Stimulated activated CD4-positive, alpha-beta T cell treated with anti-CD3 and anti-CD28 coated beads, Interleukin-4, amount 100 ng/mL, for 24 hours (primary cell): ENCODE results near the gene ISG20.
A peak's percentile ranks its signal among the peaks of the same experiment; 100 is the strongest.
"Not testable (repeated sequence)": the region's sequence is repeated elsewhere in the genome, so short reads cannot be mapped to it uniquely, and the experiment has no call there.

ENCODE experiments used
- DNase-seq: peaks from one replicate; pipeline ENCODE4 v3.0.0-alpha.2; 2020

The ISG20 gene

DNA sequence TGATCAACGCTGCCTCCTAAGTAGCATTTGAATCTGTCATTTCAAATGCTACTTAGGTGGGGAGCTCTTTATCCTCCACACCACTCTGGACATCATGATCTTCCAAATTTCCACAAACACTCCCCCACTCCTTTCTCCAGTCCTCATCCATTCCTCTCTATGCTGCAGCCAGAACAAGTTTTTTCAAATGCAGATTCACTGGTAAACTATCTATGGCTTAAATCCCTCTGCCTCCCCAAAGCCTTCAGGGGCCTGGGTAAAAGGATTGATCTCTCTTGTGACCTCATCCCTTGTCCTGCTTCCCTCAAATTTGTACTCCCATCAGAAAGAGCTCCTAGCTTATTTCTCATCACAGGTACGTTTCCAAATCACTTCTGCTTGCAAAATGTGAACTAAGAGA lies 19.0 kb upstream of the ISG20 start:
- DNase-seq: no peak

DNA sequence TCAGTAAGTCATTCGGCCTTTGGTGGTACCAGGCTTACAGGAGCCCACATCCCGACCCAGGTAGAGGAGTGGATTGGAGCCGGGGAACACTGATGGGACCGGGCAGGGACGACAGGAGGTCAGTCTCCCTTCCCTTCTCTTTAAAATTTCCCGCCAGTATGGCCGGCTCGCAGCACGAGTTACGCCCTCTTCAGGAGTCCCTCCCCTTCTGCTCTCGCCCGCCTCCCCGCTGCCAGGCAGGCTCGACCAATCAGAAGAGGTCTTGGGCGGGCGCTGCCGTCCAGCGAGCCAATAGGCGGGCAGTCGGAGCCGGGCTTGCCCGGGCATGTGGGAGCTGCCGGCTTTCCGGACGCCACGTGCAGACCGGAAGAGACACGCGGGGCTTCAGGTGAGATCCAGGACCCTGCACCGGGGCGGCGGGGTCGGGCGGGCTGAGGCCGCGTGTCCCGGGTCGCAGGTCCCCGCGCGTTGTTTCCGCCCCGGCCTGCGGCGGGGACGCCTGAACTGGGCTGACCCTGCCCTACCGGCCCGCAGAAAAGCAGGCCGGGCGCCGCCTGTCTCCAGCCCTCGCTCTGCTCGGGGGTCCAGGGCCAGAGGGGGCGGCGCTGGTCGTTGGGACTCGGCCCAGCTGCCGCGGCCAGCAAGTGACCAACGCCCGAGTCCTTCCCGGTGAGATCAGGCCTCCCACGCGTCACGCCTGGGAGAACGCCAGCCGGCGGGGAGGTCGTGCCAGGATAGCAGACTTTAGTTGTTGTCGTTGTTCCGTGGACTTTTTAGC lies 17.6 kb upstream of the ISG20 start, which contains the start of gene AEN:
TSS of gene AEN (plus strand) at position 346 of the 778 bp plus-strand sequence. CDS start 4,870 bp downstream, outside the sequence.
- DNase-seq: peak; percentile 96

DNA sequence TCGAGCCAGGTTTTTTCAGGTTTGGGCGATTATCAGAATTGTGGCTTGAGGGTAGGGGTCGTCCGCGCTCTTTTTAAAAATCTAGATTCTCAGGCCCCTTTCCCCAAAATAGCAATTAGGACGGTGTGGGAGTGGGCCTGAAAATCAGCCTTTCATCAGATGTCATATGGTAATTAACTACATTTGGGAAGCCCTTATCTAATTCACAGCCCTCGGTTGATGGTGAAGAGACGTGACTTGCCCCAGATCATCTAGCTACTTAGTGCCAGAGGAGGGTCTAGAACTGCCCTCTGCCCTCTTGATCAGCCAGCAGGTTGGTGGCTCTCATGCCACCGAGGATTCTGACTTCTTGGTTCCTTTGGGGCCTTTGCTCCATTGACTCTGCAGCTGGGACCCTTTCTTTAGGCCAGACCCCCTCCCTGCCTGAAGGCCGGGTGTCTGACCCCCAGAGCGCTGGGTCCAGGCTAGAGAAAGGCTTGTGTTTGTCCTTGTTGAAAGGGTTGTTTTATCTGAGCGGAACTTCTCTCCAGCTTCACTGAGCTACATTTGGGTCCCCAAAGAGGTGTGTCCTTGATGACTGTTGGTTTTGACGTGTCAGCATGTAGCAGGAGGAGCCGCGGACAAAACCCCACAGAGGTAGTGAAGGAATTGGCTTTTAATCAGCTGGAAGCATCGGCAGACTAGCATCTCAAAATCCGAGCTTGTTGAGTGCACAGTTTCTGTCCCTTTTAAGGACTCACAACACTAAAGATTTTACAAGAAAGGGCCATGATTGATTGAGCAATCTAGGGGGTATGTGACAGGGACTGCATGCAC lies 16.8 kb upstream of the ISG20 start:
- DNase-seq: peak; percentile 64

DNA sequence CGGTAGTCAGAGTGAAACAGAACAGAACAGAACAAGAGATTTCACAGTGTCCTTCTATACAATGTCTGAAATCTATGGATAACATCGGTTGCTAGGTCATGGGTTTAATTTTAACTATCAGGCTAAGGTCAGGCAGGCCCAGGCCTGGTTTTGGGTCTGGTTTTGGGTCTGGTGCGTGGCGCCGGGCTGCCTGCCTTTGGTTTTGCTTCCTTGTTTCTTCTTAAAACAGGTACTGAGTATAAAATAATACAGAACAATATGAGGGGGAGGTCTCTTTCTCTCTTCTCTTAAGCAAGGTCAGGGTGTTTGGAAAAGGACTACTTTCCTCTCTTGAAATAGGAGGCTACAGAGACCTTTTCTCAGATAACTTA lies 16.2 kb upstream of the ISG20 start:
- DNase-seq: no peak

DNA sequence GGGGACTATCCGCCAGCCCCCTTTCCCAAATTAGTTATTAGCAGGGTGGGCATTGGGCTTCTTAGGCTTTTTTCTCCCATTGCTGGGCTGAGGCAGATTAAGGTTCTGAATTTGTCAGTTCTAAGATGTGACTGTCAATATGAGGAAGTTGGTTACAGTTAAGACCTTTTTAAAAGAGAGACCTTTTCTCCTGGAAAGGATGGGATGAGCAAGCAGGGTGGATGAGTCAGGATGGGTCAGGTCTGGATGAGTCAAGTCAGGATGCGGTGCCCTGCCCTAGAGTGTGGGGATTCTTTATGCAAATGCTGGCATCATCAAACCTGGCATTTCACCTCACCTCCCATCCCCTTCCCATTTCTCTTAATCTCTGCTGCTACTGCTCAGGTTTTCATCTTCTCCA lies 15.8 kb upstream of the ISG20 start:
- peak; percentile 81 for DNase-seq

DNA sequence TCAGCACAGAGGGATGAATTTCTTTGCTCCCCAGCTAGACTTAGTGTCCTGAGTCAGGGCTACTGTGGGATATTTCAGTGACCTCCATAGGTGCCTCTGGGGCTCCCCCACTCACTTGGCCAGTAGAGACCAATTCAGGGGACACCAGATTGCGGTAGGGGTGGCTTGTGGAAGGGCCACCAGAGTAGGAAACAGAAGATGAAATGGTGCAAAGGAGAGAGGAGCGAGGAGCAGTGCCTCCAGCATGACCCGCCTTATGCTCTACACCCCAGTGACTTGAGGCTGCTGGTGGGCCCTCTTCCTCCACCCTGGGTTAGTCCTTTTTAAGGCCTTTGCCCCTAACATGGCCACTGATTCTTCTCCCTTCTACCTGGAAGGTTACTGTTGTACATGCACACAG lies 15.2 kb upstream of the ISG20 start:
- no peak for DNase-seq

- DNase-seq: peak; percentile 25
Observed at GRCh38 chr15:88624156-88624970, 14.5 kb upstream of the ISG20 start.

GRCh38 chr15:88624971-88625490 lies 13.8 kb upstream of the ISG20 start:
- DNase-seq: no peak

DNA sequence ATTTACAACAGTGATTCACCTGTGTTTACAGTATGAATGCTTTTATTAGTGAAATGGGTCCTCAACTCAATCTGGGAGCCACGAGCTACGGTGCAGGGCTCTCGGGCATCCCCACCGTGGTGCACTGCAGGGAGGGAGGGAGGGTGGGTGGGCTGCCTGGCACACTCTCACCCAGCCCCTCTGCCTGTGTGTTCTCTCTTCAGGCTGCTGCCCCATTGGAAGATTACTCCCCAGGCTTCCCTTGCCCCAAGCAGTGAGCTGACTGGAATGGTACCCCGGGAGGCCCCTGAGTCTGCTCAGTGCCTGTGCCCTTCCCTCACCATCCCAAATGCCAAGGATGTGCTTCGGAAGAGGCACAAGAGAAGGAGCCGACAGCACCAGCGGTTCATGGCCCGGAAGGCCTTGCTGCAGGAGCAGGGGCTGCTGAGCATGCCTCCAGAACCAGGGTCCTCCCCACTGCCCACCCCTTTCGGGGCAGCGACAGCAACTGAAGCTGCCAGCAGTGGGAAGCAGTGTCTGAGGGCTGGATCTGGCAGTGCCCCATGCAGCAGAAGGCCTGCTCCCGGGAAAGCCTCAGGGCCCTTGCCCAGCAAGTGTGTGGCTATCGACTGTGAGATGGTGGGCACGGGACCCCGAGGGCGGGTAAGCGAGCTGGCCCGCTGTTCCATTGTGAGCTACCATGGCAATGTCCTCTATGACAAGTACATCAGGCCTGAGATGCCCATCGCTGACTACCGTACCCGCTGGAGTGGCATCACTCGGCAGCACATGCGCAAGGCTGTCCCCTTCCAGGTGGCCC lies 12.7 kb upstream of the ISG20 start:
- DNase-seq: no peak

DNA sequence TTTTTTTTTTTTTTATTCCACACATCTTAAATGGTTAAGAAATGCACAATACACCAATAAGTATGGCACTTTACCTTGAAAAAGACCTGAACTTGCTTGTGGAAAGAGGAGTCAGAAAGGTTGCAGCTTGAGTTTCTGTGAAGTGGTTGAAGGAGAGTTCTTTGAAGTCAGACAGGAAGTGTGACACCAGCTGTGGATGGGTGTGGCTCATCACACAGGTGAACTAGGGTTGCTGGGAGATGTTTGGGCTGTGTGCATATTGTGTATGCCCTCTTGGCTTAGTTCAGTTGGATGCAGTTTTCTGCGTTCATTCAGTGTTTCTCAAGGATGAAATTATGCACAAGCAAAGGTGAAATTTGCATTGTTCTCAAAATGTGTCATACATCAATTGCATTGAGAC lies 11.4 kb upstream of the ISG20 start:
- peak; percentile 62 for DNase-seq

GRCh38 chr15:88628018-88628654 lies 10.7 kb upstream of the ISG20 start:
- no peak for DNase-seq

GRCh38 chr15:88629071-88629470 lies 9.7 kb upstream of the ISG20 start:
- DNase-seq: no peak

DNA sequence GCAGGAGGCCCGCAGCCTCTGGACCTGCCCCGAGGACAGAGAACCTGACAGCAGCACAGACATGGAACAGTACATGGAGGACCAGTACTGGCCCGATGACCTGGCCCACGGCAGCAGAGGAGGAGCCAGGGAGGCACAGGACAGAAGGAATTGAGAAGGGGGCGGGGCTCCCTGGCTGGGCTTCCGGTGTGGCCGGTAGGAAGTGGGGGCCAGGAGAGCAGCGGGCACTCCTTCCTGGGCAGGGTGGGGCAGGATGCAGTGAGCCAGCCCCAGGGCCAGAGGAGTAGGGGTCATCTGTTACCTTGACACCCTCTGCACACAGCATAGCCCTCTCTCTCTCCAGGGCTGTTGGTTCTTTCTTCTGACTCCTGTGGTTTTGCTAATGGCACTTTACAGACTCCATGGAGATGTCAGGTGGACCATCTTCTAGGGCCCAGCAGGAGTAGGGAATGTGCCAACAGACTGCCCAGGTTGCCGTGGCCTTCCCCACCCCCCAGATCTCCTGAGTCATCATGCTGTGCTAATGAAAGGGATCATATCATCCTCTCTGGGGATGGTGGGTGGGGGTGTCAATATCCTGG lies 8.6 kb upstream of the ISG20 start:
- no peak for DNase-seq

DNA sequence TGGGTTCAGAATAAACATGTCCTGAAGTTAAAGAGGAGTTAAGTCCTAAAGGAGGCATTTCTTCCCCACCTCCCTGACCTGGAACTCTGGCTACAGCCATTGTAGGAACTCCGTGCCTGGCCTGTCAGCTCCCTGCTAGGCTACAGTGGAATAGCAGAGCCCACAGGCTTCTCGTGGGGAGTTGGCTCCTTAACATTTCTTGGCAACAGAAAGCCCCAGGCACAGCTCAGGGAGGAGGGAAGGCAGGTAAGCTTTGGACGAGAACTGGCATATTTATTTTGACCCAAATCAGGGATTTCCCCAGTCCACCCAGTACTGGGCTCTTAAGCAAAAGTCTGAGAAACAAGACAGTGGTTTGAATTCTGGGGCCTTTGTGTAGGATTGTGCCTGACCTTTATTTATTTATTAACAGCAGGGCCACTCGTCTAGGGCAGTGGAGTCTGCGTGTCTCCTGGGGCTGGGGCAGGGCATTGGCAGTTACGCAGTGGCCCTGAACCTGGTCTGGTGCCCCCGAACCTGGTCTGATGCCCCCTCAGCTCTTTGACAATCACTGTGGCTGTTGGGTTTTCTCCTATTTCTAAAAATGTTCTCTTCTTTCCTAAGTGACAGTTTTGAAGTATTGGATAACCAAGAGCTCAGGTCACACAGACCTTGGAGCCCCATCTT lies 7.9 kb upstream of the ISG20 start:
- no peak for DNase-seq

DNA sequence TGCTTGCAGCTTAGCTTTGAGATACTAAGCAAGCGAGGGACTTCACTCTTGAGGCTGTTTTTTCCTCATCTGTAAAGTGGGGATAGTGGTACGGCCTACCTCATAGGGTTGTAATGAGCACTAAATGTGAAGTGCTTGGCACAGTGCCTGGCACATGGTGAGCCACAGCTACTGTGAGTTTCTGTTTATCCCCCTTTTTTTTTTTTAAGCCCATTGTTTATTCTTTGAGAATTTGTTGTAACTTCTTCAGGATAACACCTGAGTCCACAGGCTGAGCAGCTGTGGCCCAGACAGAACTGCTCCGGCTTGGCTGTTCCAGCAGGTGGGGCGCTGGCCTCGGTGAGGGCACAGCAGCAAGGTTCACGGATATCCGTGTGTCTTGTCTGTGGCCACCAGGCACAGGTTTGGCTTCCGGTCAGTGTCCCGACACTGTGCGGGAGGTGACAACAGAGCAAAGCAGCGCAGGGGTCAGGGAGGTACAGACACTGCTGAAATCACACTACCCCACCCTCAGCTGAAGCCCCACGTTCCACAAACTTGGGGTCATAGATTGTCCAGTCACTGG lies 7.3 kb upstream of the ISG20 start:
- no peak for DNase-seq

- not testable (repeated sequence) for DNase-seq
Observed at GRCh38 chr15:88632797-88633196, 6.0 kb upstream of the ISG20 start.

DNA sequence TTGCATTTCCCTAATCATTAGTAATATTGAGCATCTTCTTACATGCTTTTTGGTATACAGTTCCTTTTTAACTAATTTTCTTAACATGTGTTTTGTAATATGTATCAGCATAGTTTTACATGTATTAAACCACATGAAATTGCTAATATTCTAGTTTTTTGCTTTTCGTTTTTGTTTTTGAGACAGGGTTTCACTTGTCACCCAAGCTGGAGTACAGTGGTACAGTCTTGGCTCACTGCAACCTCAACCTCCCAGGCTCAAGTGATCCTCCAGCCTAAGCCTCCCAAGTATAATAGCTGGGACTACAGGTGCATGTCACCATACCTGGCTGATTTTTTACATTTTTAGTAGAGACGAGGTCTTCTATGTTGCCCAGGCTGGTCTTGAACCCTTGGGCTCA lies 4.4 kb upstream of the ISG20 start:
- DNase-seq: no peak

- DNase-seq: no peak
Observed at GRCh38 chr15:88635318-88635717, 3.5 kb upstream of the ISG20 start.

- DNase-seq: peak; percentile 68
Observed at GRCh38 chr15:88636050-88636449, 2.8 kb upstream of the ISG20 start.

GRCh38 chr15:88636654-88637053 lies 2.2 kb upstream of the ISG20 start:
- no peak for DNase-seq
